ENCODE data around the gene ATOH8.

- TF ChIP-seq RAD21 (IDR thresholded peaks at IDR 0.05; ENCODE audit: low read depth) (no peak), YY1 (IDR thresholded peaks at IDR 0.05; ENCODE audit: low read depth) (no peak), TAF1 (IDR thresholded peaks at IDR 0.05; ENCODE audit: low read depth) (no peak), MAX (IDR thresholded peaks at IDR 0.05) (no peak), TCF12 (IDR thresholded peaks at IDR 0.05; ENCODE audit: low read depth) (no peak), USF1 (IDR thresholded peaks at IDR 0.05) (no peak), FOXM1 (IDR thresholded peaks at IDR 0.05; ENCODE audit: borderline replicate concordance, low read depth) (no peak), EP300 (IDR thresholded peaks at IDR 0.05; ENCODE audit: borderline replicate concordance) (no peak)
Observed at GRCh38 chr2:85794491-85795121, 40.8 kb downstream of the ATOH8 start.

Measured in Ishikawa (cell line).